ENCODE measurements around the gene LTA4H.

DNA sequence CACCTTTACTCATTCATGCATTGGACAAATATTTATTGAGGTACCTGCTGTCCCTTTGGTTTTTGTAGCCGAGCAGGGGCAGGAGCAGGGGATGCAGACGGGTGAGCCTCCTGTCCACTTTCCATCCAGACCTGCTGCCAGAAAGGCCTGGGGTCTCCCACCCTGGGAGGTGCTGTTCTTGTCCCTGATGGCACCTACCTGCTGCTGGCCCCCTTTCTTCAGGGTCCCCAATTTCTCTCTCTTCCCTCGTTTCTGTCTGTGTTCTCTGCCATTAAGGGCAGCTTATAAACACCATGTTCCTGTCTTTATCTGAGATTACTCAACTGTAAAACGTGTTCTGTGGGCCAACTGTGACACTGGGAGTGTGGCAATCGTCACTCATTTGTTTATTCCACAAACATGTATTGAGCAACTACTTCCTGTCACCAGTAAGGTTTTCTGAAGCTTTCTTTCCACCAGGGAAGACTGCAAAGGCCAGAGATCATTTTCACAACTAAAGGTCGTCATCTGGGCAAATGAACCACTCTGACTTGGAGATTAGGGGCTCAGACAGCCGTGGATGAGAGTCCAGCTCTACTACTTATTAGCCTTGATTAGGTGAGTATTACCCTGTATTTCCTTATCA lies 39.2 kb downstream of the LTA4H start, which contains the start of gene HAL:
- TF ChIP-seq, protein P1, sequence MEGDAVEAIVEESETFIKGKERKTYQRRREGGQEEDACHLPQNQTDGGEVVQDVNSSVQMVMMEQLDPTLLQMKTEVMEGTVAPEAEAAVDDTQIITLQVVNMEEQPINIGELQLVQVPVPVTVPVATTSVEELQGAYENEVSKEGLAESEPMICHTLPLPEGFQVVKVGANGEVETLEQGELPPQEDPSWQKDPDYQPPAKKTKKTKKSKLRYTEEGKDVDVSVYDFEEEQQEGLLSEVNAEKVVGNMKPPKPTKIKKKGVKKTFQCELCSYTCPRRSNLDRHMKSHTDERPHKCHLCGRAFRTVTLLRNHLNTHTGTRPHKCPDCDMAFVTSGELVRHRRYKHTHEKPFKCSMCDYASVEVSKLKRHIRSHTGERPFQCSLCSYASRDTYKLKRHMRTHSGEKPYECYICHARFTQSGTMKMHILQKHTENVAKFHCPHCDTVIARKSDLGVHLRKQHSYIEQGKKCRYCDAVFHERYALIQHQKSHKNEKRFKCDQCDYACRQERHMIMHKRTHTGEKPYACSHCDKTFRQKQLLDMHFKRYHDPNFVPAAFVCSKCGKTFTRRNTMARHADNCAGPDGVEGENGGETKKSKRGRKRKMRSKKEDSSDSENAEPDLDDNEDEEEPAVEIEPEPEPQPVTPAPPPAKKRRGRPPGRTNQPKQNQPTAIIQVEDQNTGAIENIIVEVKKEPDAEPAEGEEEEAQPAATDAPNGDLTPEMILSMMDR (IDR thresholded peaks at IDR 0.05 in 8 of 11, conservative IDR thresholded peaks at IDR 0.05 in 3 of 11) = no peak
- no peak for TF ChIP-seq POLR2A (IDR thresholded peaks at IDR 0.05)
- TF ChIP-seq POLR2AphosphoS5 (IDR thresholded peaks at IDR 0.05) = peak in 1 of 3 donors; percentile 69

Data from spleen (tissue), 7 donors.